Measurements from ENCODE around the gene CEBPZ.
A peak's percentile ranks its signal among the peaks of the same experiment; 100 is the strongest.
"Not testable (repeated sequence)": the region's sequence is repeated elsewhere in the genome, so short reads cannot be mapped to it uniquely, and the experiment has no call there.

Gene CEBPZ

DNA sequence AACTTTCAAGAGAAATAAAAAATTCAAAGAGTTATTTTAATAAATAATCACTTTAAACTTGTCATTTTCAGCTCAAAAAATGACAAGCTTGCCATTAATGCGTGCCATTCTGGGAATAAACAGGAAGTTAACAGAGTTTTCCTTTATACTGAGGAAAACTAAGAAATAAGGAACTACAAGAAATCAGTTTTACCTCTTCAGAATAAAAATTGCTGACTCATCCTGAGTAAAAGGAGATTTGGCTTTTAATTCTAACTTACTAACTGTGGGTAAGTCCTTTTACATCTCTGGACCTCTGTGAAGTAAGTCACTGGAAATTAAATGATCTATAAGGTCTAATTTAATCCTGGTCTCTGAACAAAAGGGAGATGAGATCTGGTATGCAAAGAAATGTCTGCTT lies 16.1 kb downstream of the CEBPZ start:
- DNase-seq (ENCODE audit: low spot score) = no peak

GRCh38 chr2:37211939-37212338 lies 19.5 kb downstream of the CEBPZ start:
- no peak for DNase-seq (ENCODE audit: low spot score)

DNA sequence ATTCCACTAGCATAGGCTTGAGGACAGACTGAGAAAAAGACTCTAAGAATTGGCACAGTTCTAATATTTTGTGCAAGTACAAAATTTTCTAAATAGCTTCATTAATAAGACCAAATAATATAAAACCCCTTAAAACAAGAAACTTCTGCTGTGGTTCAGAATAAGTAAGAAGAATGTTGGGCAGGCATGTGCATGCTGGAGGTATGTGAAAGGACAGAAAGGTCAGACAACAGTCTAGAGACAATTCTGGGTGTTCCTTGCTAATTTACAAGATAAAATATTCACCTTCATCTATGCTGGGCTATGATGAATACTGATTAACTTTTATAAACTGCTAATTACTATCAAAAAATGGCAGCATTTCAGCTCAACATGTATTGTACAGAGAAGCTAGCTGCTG lies 20.2 kb downstream of the CEBPZ start:
- no peak for DNase-seq (ENCODE audit: low spot score)

GRCh38 chr2:37206760-37207159 lies 24.6 kb downstream of the CEBPZ start:
- not testable (repeated sequence) for DNase-seq (ENCODE audit: low spot score)

DNA sequence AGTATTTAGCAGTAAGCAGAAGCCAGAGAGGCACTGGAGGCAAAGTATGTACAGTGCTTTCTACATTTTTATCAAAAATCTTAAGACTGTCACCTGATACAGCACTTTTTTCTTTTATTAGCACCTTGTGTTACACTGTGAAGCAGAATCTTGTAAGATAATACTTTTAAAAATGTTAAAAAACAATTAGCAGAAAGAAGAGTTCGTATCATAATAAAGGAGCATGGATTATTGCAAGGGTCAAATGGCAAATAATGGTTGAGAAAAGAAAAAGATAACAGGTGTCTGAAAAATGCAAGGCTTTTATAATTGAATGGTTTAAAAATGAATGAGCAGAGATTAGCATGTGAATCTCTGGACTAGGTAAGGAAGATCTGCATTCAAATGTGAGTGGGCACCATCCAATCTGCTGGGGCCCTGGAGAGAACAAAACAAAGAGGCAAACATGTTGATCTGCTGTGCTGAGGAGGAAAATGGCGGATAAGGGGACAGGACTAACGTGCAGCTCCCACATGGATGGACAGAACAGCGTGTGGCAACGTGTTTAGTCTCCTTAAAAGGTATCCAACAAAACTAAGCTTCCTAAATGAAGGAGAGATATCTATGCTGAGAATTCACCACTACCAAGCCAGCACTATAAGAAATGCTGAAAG lies 25.6 kb downstream of the CEBPZ start:
- no peak for DNase-seq (ENCODE audit: low spot score)

GRCh38 chr2:37205071-37205661 lies 26.2 kb downstream of the CEBPZ start:
- not testable (repeated sequence) for DNase-seq (ENCODE audit: low spot score)

- DNase-seq (ENCODE audit: low spot score) = no peak
Observed at GRCh38 chr2:37203708-37204107, 27.7 kb downstream of the CEBPZ start.

- no peak for DNase-seq (ENCODE audit: low spot score)
Observed at GRCh38 chr2:37201766-37202165, 29.6 kb downstream of the CEBPZ start.

- no peak for DNase-seq (ENCODE audit: low spot score)
Observed at GRCh38 chr2:37201208-37201607, 30.2 kb downstream of the CEBPZ start.

DNA sequence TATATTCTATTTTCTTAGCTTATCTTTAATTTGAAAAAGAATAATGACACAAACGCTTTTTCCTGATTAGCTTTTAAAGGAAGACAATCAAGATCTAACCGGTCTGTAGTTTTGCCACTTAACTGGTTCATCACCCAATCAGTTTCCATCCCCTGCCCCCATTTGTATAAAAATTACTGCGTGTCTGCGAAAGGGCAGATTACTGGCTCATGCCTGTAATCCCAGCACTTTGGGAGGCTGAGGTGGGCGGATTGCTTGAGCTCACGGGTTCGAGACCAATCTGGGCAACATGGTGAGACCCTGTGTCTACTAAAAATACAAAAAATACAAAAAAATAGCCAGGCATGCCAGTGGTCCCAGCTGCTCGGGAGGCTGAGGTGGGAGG lies 32.7 kb downstream of the CEBPZ start:
- DNase-seq (ENCODE audit: low spot score) = no peak

DNA sequence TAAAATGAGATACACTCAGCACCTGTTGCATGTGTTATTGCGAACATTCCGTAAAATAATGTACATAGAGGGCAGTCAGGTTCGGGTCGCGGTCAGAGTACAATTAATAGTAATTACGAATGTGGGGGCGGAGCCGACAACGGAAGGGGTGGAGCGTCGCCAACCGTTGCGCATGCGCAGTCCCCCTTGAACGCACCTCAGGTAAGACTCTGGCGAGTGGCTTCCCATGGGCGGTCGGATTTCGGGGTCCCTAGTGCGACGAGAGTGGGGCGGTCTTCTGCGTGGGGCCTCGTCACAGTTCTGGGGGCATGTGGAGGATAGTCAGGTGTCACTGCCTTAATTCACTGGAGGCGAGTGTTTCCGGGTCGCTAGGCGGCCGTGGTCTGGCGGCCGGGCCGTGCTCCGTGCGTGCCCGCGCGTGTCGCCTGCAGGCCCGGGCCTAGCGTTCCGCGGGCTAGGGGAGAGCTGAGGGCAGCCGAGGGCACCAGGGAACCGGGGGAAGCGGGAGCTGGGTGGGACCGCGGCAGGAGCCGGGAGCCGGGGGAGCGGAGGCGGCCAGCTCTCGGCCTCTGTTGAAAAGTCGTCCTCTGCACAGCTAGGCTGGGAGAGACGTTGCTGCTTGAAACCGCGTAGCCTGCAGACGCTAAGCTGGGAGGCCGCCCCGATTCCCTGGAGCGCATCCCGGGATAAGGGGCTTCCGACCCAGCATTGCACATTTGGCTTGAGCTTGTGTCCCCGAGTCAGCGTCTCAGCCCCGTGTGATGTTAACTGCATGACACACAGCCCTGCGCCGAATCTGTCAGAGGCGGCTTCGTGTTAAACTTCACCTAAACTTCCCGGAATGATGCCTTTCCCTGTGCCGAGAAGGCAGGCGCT lies 34.8 kb downstream of the CEBPZ start, which contains the start of gene CEBPZOS:
Gene CEBPZOS (plus strand): TSS at position 177 of the 876 bp plus-strand sequence. CDS start 3,209 bp downstream, outside the sequence.
- peak; percentile 86 for DNase-seq (ENCODE audit: low spot score)

GRCh38 chr2:37195862-37196319 lies 35.5 kb downstream of the CEBPZ start:
- not testable (repeated sequence) for DNase-seq (ENCODE audit: low spot score)

GRCh38 chr2:37192551-37192950 lies 38.8 kb downstream of the CEBPZ start:
- no peak for DNase-seq (ENCODE audit: low spot score)

- DNase-seq (ENCODE audit: low spot score) = no peak
Observed at GRCh38 chr2:37191747-37192146, 39.6 kb downstream of the CEBPZ start.

DNA sequence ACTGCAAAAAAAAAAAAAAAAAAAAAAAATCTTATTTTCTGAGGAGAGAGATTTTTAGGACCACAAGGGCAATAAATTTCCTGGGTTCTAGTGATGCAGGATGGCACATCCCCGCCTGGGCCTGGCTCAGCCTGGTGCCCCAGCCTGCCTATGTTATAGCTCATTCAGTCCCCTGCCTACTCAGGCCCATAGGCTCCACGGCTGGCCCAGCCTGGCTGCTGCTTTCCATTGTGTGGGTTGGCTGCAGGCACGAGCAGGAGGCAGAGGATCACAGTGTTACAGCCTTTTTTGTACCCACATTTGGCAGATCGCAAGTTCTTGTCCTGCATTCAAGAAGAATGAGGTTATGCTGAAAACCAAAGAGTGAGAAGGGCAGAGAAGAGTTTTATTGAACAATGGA lies 40.1 kb downstream of the CEBPZ start:
- DNase-seq (ENCODE audit: low spot score) = no peak

GRCh38 chr2:37190290-37190689 lies 41.1 kb downstream of the CEBPZ start:
- DNase-seq (ENCODE audit: low spot score) = no peak

- DNase-seq (ENCODE audit: low spot score) = peak; percentile 87
Observed at GRCh38 chr2:37189452-37190153, 41.8 kb downstream of the CEBPZ start.

DNA sequence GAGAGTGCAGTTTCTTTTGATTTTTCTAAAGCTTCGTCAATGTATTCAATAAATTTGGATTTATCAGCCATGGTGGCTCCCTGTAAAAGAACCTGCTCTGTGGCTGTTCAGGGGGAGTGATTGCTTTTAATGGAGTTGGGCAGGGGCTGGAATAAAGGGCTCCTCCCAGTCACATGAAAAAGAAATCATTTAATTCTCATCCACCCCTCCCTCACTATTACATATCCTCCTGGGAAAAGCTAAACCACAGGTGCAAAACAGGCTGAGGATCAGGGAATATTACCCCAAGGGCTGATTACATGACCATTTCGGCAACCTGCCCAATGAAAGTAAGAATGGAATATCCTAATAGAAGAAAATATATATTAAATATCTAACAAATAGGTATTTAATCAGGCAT lies 42.8 kb downstream of the CEBPZ start, which contains the start of gene SULT6B1:
Gene SULT6B1 (minus strand): TSS at position 101 of the 400 bp plus-strand sequence. CDS start 30 bp downstream, at position 71.
- no peak for DNase-seq (ENCODE audit: low spot score)

DNA sequence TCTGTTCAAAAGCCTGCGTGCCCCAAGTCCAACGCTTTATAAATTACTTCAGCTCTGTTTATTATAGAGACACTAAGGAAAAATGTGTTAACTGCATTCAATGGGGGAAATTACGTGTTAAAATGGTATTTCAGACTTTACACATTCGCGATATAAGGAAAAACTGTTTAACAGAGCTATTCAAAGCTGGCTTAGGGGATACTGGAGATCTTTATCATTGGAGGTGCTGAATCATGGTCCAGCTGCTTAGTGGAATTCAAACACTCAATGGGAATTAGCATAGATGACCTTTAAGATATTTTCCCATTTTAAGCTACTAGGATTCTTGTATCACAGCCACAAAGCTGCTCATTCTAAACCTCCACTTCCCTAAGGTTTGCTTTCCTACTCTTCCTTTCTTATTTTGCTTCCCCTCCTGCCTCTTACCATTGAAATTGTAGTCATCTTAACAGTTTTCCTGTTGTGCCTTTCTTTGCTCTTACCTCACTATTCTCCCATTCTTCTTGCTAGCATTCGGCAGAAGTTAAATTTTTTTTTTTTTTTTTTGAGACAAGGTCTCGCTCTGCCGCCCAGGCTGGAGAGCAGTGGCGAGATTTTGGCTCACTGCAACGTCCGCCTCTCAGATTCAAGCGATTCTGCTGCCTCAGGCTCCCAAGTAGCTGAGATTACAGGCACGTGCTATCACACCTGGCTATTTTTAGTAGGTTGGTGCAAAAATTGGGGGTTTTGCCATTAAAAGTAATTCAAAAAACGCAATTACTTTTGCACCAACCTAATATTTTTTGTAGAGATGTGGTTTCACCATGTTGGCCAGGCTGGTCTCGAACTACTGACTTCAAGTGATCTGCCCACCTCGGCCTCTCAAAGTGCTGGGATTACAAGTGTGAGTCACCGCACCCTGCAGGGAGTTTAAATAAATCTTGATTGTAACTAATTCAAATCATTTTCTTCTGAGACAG lies 49.4 kb downstream of the CEBPZ start:
- peak; percentile 14 for DNase-seq (ENCODE audit: low spot score)

- no peak for DNase-seq (ENCODE audit: low spot score)
Observed at GRCh38 chr2:37180640-37181039, 50.8 kb downstream of the CEBPZ start.

Measured in kidney tubule cell (primary cell).